GM19035 (cell line): ENCODE results near the gene FBLN7.

ENCODE experiments used
- ATAC-seq: cut with Tn5 transposase; IDR thresholded peaks from one replicate; pipeline ENCODE4 v1.9.1; 2021; ENCODE audit not compliant: unreplicated experiment

Gene FBLN7

DNA sequence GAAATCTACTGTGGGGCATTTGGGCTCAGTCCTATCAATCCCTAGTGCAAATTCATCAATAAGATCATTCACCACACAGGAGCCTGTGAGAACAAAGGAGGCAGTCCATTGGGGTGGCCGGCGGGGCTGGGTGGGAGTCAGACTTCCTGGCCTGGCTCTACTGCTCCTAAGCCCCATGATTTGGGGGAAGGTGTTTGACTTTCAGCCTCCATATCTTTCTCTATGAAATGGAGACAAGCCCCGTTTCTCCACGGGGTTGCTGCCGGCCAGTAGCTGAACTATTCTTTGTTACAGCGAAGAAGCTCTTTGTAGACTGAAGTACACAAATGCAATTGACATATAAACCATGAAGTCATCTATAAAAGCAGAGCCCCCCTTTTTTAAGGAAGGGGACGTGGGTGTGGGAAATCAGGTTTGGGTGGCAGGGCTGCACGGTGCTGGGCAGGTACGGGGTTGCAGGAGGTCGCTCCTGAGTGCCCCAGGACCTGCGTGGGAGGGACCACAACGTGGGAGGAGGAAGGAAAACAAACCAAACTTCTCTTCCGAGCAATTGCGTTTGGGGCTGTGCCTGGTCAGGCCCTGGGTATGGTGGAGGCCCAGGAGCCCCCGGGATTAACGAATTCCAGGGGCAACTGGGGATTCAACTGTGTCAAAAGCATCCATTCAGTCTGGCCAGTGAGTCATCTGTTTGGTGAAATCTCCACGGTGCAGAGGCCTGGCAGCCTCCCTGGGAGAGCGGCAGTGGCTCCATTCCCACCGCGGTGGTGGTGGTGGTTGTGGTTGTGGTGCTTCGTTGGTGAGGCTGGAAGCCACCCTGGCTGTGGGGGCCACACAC, 18.2 kb downstream of the FBLN7 start:
- ATAC-seq, result no peak

DNA sequence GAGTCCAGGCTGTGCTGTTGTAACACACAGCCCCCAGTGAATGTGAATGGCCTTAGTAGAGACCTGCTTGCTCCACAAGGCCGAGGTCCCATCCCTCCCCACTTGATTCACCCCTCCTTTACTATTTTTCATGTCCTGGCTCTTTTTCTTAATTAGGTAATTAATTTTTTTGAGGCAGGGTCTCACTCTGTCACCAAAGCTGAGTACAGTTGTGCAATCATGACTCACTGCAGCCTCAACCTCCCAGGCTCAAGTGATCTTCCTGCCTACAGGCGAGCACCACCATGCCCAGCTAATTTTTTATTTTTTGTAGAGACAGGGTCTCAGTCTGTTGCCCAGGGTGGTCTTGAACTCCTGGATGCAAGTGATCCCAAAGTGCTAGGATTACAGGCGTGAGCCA, 19.3 kb downstream of the FBLN7 start:
- ATAC-seq, result no peak

DNA sequence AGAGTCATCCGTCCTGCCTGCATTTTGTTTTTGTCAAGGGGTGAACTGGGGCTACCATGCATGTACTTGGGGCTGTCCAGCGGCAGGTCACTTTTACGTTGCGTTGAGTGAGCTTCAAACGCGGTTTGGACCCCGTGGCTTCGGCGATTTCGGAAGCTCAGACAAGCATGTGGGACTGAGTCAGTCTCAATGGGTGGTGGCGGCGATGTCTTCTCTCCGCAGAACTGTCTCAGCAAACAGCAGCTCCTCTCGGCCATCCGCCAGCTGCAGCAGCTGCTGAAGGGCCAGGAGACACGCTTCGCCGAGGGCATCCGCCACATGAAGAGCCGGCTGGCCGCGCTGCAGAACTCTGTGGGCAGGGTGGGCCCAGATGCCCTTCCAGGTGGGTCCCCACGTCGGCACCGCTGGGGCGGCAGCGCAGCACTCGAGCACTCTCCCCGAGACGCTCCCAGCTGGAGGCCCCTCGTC, 21.3 kb downstream of the FBLN7 start:
- no peak for ATAC-seq

DNA sequence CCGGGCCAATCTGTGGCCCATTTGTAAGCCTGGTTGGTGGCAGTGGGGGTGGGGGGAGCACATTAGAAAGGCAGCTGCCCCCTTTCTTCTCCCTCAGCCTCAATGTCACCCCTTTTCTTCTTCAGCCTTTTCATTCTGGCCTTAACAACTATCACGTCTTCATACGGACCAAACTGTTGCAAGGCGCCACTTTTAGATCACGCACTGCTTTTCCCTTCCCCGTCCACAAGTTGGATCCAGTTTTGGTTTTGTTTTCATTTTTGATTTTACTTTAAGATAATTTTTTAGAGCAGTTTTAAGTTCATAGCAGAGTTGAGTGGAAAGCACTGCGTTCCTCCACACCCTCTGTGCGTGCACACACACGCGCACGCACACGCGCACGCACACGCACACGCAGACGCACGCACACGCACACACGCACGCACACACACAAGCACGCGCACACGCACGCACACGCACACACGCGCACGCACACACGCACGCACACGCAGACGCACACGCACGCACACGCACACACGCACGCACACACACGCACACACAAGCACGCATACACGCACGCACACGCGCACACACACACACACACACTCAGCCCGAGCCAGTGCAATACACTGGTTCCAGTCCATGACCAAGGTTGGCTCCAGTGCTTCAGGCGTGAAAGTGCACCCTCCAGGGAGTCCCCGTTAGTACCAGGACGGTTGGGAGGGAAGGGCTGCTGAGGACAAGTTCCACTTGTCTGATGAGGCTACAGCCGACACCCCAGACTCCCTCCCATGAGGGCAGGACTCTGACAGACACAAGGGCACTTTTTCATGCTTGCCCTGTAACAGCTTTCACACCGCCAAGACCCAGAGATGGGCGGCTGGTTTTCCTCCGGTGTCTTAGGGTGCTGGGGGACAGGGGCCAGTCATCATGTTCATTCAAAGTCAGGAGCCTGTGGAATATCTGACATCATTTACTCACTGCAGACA, 22.4 kb downstream of the FBLN7 start:
- ATAC-seq, result no peak

GRCh38 chr2:112161431-112162145, 23.4 kb downstream of the FBLN7 start:
- ATAC-seq, result no peak

DNA sequence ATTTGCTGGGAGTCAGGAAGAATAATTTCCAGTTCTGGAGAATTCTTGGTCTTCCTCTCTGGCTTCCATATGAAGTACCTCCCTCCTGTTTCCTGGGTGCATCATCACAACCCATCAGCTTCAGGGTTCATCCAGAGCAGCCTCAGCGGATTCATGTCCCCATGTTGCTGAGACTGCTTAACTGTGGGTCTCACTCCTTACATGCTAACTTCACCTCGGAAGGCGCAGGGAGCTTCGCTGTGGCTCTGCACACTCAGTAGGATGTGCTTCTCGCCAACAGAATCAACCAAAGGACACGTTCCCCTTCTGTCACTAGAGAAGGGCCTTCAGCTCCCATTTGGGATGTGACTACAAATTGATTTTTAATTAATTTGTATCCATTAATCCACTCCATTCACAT, 24.2 kb downstream of the FBLN7 start:
- no peak for ATAC-seq

DNA sequence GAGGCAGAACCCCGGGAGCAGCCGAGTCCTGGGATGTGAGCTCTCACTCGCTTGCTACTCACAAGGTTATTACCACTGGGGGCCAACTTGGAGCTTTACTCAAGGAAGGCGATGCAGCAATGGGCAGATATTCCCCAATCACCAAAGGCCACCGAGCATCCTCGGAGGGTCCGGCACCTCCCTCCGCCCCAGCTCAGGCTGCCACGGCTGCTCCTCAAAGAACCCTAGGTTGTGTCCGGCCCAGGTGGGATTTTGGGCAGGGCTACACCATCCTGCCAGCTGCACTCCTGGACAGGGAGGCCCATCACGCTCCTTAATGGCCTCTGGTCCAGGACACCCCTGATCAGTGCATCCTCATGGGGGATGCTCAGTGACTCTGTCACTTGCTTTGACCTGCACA, 24.8 kb downstream of the FBLN7 start:
- no peak for ATAC-seq

- no peak for ATAC-seq
Observed at GRCh38 chr2:112163541-112163981, 25.4 kb downstream of the FBLN7 start.

GRCh38 chr2:112164876-112165275, 26.7 kb downstream of the FBLN7 start:
- no peak for ATAC-seq

- ATAC-seq, result no peak
Observed at GRCh38 chr2:112165296-112165695, 27.1 kb downstream of the FBLN7 start.

GRCh38 chr2:112166806-112167499, 28.8 kb downstream of the FBLN7 start:
- no peak for ATAC-seq

- ATAC-seq, result no peak
Observed at GRCh38 chr2:112168422-112169124, 30.4 kb downstream of the FBLN7 start.

- ATAC-seq, result no peak
Observed at GRCh38 chr2:112170495-112170894, 32.3 kb downstream of the FBLN7 start.

GRCh38 chr2:112173646-112174319, 35.6 kb downstream of the FBLN7 start:
- ATAC-seq, result no peak

DNA sequence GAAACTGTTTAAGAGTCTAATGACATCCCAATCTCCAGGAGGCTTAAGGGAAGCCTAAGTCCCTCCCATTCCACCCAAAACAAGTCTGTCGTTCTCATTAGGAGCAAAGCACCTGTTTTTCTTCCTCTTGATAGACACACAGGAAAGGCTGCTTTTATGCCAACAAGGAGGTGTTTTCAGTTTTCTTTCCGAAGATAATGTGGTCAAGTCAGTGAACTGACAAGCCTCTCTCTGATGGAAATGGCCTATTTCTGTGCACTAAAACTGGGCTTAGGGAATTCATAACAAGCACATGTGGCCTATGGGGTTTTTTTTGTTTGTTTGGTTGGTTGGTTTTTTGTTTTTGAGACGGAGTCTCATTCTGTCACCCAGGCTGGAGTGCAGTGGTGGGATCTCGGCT, 36.2 kb downstream of the FBLN7 start:
- ATAC-seq, result no peak

GRCh38 chr2:112175333-112175732, 37.1 kb downstream of the FBLN7 start:
- no peak for ATAC-seq

DNA sequence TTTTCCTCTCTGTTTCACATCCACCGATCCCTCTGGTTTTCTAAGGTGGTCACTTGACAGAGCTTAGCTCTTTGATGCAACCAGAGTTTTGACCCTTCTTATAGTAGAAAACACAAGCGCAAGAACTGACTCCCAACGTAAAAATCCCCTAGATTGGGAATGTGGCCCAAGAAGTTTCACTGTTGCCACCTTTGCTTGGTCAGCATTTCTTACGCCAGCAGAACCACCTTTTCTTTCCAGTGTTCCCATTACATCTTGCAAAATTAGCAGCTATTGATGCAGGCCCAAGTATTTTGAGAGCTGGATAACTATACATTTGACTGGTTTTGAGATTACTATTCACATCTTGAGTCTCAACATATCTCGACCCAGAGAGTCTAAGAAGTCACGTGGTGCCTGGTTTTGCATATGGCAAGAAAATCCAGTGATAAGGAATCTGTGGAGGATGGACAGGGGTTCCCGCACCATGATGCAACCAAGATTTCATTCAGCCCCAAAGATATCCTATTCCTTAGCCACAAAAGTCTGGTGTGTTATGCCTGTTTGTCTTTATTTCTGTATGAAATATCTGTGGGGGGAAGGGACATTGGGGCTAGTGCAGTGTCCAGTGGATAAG, 37.9 kb downstream of the FBLN7 start:
- no peak for ATAC-seq

DNA sequence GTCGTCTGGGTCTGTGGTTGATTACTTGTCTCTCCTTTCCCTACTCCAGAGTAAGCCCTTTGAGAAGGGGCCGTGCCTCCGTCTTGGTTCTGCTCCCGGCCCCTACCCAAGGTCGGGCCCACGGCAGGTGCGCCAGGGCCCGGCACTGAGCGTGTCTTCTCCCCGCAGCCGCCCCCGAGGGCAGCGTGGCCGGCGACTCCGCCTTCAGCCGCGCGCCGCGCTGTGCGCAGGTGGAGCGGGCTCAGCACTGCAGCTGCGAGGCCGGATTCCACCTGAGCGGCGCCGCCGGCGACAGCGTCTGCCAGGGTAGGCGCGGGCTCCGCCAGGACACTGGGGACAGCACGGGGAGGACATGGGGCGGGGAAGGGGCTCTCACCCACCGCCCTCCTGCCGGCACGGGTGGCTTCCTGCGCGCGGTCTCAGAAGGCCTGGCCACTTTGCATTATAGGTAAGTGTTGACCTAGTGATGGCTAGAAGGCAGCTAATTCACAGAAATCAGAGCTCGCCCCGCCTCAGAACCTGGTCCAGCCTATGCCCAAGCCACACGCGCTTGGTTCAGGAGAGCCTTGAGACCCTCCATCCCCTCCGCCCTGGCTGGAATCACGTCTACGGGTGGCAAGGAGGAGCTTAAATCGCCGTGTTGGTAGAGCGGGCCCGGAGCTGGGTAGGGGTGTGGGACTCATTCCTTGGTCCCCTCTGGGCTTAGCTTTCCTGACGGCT, 43.5 kb downstream of the FBLN7 start:
- no peak for ATAC-seq
